HEK293 (cell line): ENCODE results near the gene UNC5B.

Experiments
- CTCF ChIA-PET: fragments of 350-600 bp; formaldehyde crosslinking; extraction: SDS; loops from one replicate; lab custom pipeline; 2021; ENCODE audit warnings: antibody characterized with exemption; lab: Yijun Ruan, JAX
- POLR2A ChIA-PET: fragments of 300-600 bp; formaldehyde crosslinking; extraction: SDS; loops from one replicate; lab custom pipeline; 2020; ENCODE audit warnings: antibody characterized with exemption, inconsistent platforms; lab: Yijun Ruan, JAX
- H3K27ac ChIP-seq: fragments of 200-500 bp; sonication (Bioruptor generic); 2 replicates; pipeline ENCODE4 v1.5.1; 2014; ENCODE audit warnings: low read depth, low read length, control low read depth, inconsistent platforms; ENCODE audit errors: extremely low read depth
- H3K36me3 ChIP-seq, 2 experiments: fragments of 200-500 bp in 1 of 2; sonication (Bioruptor generic) in 1 of 2; 1 replicate in 1 of 2; 2 replicates in 1 of 2; pipeline ENCODE4 v1.5.1; 2014 to 2017; ENCODE audit warnings: inconsistent platforms in 2 of 2, low read length in 2 of 2; ENCODE audit not compliant: control insufficient read depth in 2 of 2, insufficient read depth in 1 of 2
- H3K4me1 ChIP-seq: fragments of 200-500 bp; sonication (Bioruptor generic); 2 replicates; pipeline ENCODE4 v1.5.1; 2014; ENCODE audit warnings: mild to moderate bottlenecking, low read length, inconsistent platforms; ENCODE audit not compliant: control insufficient read depth, insufficient read depth
- H3K4me3 ChIP-seq: 2 replicates; pipeline ENCODE4 v1.5.1; 2011; ENCODE audit warnings: low read depth, mild to moderate bottlenecking, control low read depth, low read length, moderate library complexity
- H3K9me3 ChIP-seq: fragments of 200-500 bp; sonication (Bioruptor generic); 2 replicates; pipeline ENCODE4 v1.5.1; 2014; ENCODE audit warnings: low read depth, low read length, inconsistent platforms; ENCODE audit not compliant: control insufficient read depth, insufficient read depth
- HOXA7 ChIP-seq: sonication (generic); formaldehyde crosslinking; IDR thresholded peaks from 2 replicates; pipeline ENCODE4 v1.8.1; 2022; ENCODE audit warnings: missing genetic modification reagents, borderline replicate concordance
- IKZF3 ChIP-seq: fragments of 450-650 bp; IDR thresholded peaks from 2 replicates; pipeline ENCODE4 v1.5.0; 2018; ENCODE audit warnings: missing biosample characterization, mild to moderate bottlenecking, missing genetic modification characterization, moderate library complexity
- KLF10 ChIP-seq: fragments of 450-650 bp; IDR thresholded peaks from 2 replicates; pipeline ENCODE4 v1.5.1; 2018; ENCODE audit warnings: missing biosample characterization, mild to moderate bottlenecking, missing genetic modification characterization
- OVOL3 ChIP-seq: fragments of 450-650 bp; formaldehyde crosslinking; IDR thresholded peaks from 2 replicates; pipeline ENCODE4 v1.5.1; 2016; ENCODE audit warnings: missing biosample characterization, missing genetic modification characterization
- SP2 ChIP-seq: fragments of 450-650 bp; formaldehyde crosslinking; IDR thresholded peaks from 2 replicates; pipeline ENCODE4 v1.5.1; 2016; ENCODE audit warnings: missing biosample characterization, missing genetic modification characterization
- SP3 ChIP-seq: fragments of 450-650 bp; formaldehyde crosslinking; IDR thresholded peaks from 2 replicates; pipeline ENCODE4 v1.5.1; 2016; ENCODE audit warnings: missing biosample characterization, missing genetic modification characterization
- TCF7L2 ChIP-seq: IDR thresholded peaks from 2 replicates; pipeline ENCODE4 v1.6.1; 2011; ENCODE audit warnings: low read depth, mild to moderate bottlenecking, inconsistent platforms, low read length, moderate library complexity, borderline replicate concordance
- ZBTB17 ChIP-seq: fragments of 450-650 bp; formaldehyde crosslinking; IDR thresholded peaks from 2 replicates; pipeline ENCODE4 v1.5.1; 2016; ENCODE audit warnings: missing biosample characterization, missing genetic modification characterization
- ZBTB48 ChIP-seq: fragments of 450-650 bp; formaldehyde crosslinking; IDR thresholded peaks from 2 replicates; pipeline ENCODE4 v1.5.1; 2016; ENCODE audit warnings: missing biosample characterization, missing genetic modification characterization
- ZBTB8A ChIP-seq: fragments of 450-650 bp; formaldehyde crosslinking; IDR thresholded peaks from 2 replicates; pipeline ENCODE4 v1.5.1; 2016; ENCODE audit warnings: missing biosample characterization, missing genetic modification characterization
- ZEB2 ChIP-seq: fragments of 450-650 bp; formaldehyde crosslinking; IDR thresholded peaks from 2 replicates; pipeline ENCODE4 v1.5.1; 2016; ENCODE audit warnings: missing biosample characterization, missing genetic modification characterization
- ZFP37 ChIP-seq: fragments of 450-650 bp; formaldehyde crosslinking; IDR thresholded peaks from 2 replicates; pipeline ENCODE4 v1.5.1; 2016; ENCODE audit warnings: missing biosample characterization, missing genetic modification characterization
- ZNF112 ChIP-seq: fragments of 450-650 bp; formaldehyde crosslinking; IDR thresholded peaks from 2 replicates; pipeline ENCODE4 v1.5.0; 2017; ENCODE audit warnings: missing biosample characterization, missing genetic modification characterization
- ZNF132 ChIP-seq: fragments of 450-650 bp; formaldehyde crosslinking; IDR thresholded peaks from 2 replicates; pipeline ENCODE4 v1.5.1; 2017; ENCODE audit warnings: missing biosample characterization, missing genetic modification characterization, borderline replicate concordance
- ZNF2 ChIP-seq: fragments of 450-650 bp; formaldehyde crosslinking; IDR thresholded peaks from 2 replicates; pipeline ENCODE4 v1.5.1; 2016; ENCODE audit warnings: missing biosample characterization, missing genetic modification characterization
- ZNF23 ChIP-seq: fragments of 450-650 bp; formaldehyde crosslinking; IDR thresholded peaks from 2 replicates; pipeline ENCODE4 v1.5.1; 2016; ENCODE audit warnings: missing biosample characterization, missing genetic modification characterization, borderline replicate concordance
- ZNF335 ChIP-seq: fragments of 450-650 bp; formaldehyde crosslinking; conservative IDR thresholded peaks from 2 replicates; pipeline ENCODE4 v1.5.1; 2016; ENCODE audit warnings: missing biosample characterization, missing genetic modification characterization
- ZNF341 ChIP-seq: fragments of 450-650 bp; formaldehyde crosslinking; IDR thresholded peaks from 2 replicates; pipeline ENCODE4; 2016; ENCODE audit warnings: low read depth, missing biosample characterization, missing genetic modification characterization
- ZNF558 ChIP-seq: fragments of 450-650 bp; formaldehyde crosslinking; IDR thresholded peaks from 2 replicates; pipeline ENCODE4 v1.5.1; 2016; ENCODE audit warnings: missing biosample characterization, missing genetic modification characterization
- ZNF701 ChIP-seq: fragments of 450-650 bp; formaldehyde crosslinking; IDR thresholded peaks from 2 replicates; pipeline ENCODE4 v1.5.1; 2016; ENCODE audit warnings: missing biosample characterization, missing genetic modification characterization
- TF ChIP-seq, protein P1 (sequence below): fragments of 450-650 bp; formaldehyde crosslinking; optimal IDR thresholded peaks from 2 replicates; pipeline ENCODE3; 2016; ENCODE audit warnings: missing biosample characterization, mild to moderate bottlenecking, missing genetic modification characterization
- TF ChIP-seq, protein P2 (sequence below): fragments of 450-650 bp; formaldehyde crosslinking; IDR thresholded peaks from 2 replicates; pipeline ENCODE4 v1.5.1; 2016; ENCODE audit warnings: missing biosample characterization, missing genetic modification characterization
- TF ChIP-seq, protein P3 (sequence below): fragments of 450-650 bp; formaldehyde crosslinking; IDR thresholded peaks from 2 replicates; pipeline ENCODE4 v1.5.1; 2016; ENCODE audit warnings: missing biosample characterization, missing genetic modification characterization
- TF ChIP-seq, protein P4 (sequence below): fragments of 450-650 bp; formaldehyde crosslinking; IDR thresholded peaks from 2 replicates; pipeline ENCODE4 v1.5.1; 2016; ENCODE audit warnings: missing biosample characterization, missing genetic modification characterization
- TF ChIP-seq, protein P5 (sequence below): fragments of 450-650 bp; formaldehyde crosslinking; IDR thresholded peaks from 2 replicates; pipeline ENCODE4 v1.5.1; 2016; ENCODE audit warnings: missing biosample characterization, missing genetic modification characterization

UNC5B gene

DNA sequence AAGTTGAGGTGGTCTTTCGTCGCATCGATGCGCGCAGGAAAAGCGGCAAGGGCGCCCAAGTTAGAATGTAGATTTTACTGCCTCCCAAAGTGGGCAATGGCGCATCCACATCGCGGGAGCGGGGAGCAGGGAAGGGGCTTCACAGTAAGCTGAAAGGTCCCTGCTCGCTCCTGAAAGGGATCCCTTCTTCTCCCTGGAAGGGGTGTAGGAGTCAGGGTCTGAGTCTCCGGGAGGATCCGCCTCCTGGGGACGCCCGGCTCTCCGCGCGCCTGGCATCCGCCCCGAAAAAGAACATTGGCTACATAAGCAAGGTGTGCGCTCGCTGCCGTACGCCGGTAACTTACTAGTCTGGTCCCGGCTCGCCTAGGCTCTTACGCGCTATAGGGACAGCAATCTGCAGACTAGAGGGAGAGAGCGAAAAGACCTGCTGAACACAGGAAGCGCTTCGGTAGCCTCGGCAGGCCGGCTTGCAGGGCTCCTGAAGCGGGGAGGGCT, 804 bp downstream of the UNC5B start:
- TF ChIP-seq ZNF2 (tag by site-specific recombination) (0 out of 2 replicates have a peak, but pooled peaks have one; percentile 15), TCF7L2 (no peak), ZEB2 (tag by site-specific recombination) (peak; percentile 30), ZNF132 (tag by site-specific recombination) (no peak), ZBTB48 (peak; percentile 63; the same call in 1 of the 2 replicates), OVOL3 (tag by site-specific recombination) (no peak), ZNF341 (tag by site-specific recombination) (peak; percentile 33; the same call in 1 of the 2 replicates), IKZF3 (tag by site-specific recombination) (no peak), ZNF335 (peak; percentile 71), SP2 (tag by site-specific recombination) (peak; percentile 37; the same call in 1 of the 2 replicates), ZBTB17 (tag by site-specific recombination) (peak; percentile 32), SP3 (tag by site-specific recombination) (peak; percentile 31; the same call in 1 of the 2 replicates), ZFP37 (0 out of 2 replicates have a peak, but pooled peaks have one; percentile 4), ZBTB8A (tag by site-specific recombination) (peak; percentile 59)
- TF ChIP-seq, protein P1, sequence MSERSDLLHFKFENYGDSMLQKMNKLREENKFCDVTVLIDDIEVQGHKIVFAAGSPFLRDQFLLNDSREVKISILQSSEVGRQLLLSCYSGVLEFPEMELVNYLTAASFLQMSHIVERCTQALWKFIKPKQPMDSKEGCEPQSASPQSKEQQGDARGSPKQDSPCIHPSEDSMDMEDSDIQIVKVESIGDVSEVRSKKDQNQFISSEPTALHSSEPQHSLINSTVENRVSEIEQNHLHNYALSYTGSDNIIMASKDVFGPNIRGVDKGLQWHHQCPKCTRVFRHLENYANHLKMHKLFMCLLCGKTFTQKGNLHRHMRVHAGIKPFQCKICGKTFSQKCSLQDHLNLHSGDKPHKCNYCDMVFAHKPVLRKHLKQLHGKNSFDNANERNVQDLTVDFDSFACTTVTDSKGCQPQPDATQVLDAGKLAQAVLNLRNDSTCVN (tag by site-specific recombination) = peak; percentile 57
- TF ChIP-seq, protein P2, sequence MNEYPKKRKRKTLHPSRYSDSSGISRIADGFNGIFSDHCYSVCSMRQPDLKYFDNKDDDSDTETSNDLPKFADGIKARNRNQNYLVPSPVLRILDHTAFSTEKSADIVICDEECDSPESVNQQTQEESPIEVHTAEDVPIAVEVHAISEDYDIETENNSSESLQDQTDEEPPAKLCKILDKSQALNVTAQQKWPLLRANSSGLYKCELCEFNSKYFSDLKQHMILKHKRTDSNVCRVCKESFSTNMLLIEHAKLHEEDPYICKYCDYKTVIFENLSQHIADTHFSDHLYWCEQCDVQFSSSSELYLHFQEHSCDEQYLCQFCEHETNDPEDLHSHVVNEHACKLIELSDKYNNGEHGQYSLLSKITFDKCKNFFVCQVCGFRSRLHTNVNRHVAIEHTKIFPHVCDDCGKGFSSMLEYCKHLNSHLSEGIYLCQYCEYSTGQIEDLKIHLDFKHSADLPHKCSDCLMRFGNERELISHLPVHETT (tag by site-specific recombination) = no peak
- TF ChIP-seq, protein P3, sequence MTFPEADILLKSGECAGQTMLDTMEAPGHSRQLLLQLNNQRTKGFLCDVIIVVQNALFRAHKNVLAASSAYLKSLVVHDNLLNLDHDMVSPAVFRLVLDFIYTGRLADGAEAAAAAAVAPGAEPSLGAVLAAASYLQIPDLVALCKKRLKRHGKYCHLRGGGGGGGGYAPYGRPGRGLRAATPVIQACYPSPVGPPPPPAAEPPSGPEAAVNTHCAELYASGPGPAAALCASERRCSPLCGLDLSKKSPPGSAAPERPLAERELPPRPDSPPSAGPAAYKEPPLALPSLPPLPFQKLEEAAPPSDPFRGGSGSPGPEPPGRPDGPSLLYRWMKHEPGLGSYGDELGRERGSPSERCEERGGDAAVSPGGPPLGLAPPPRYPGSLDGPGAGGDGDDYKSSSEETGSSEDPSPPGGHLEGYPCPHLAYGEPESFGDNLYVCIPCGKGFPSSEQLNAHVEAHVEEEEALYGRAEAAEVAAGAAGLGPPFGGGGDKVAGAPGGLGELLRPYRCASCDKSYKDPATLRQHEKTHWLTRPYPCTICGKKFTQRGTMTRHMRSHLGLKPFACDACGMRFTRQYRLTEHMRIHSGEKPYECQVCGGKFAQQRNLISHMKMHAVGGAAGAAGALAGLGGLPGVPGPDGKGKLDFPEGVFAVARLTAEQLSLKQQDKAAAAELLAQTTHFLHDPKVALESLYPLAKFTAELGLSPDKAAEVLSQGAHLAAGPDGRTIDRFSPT = no peak
- ChIA-PET POLR2A (interaction anchor here (1.0 to 1.7 kb wide), 6 partner anchors 14 to 809 kb away, joined by 3 to 8 read pairs (median 4); partner anchors contain the start of gene EIF4EBP2), CTCF (interaction anchor here (0.6 to 2.0 kb wide), 6 partner anchors 11 to 372 kb away, joined by 3 to 8 read pairs (median 3); no protein-coding TSS in a partner anchor)
- H3K27ac ChIP-seq = peak overlapping the region; percentile 93; the same call in 1 of the 2 replicates
- H3K4me1 ChIP-seq = peaks cover 36% of the 10 kb centered on the region
- no peaks in the 10 kb centered on the region for H3K9me3 ChIP-seq
- peak overlapping the region; percentile 69 for H3K4me3 ChIP-seq
- no peaks in the 10 kb centered on the region for H3K36me3 ChIP-seq

DNA sequence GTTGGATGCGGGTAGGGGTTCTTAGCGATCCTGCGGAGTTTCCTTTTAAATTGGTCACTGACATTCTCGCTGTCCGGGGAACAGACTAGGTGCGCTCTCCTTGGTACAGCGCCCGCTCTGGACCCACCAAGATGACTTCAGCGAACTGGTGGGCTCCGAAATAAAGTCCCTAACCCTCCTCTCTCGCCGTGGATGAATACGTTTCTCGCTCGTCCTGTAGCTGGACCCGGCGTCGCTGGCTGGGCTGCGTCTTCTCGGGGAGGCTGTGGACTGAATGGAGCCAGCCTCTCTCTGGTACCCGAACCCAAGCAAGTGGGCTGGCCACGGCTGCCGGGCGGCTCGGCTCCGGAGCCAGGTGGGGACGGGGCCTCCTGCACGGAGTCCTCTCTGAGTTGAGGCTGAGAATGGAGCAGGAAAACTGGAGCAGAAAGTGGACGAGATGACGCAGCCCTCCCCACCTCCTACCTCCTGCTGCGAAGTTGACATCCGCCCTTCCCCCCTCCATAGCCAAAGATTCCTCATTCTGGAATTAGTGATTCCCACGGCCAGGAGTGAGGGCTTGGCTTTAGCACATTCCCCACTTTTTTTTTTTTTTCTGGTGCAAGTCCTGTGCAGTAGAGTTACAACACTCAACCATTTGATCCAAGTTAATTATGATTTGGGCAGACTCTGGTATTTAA, 1.5 kb downstream of the UNC5B start:
- ChIA-PET CTCF (interaction anchor here (0.5 to 2.0 kb wide), 7 partner anchors 22 to 372 kb away, joined by 3 to 8 read pairs (median 3); no protein-coding TSS in a partner anchor), POLR2A (interaction anchor here (1.0 to 1.7 kb wide), 5 partner anchors 13 to 810 kb away, joined by 3 to 8 read pairs (median 3); partner anchors contain the start of gene EIF4EBP2)
- peaks cover 36% of the 10 kb centered on the region for H3K4me1 ChIP-seq
- H3K4me3 ChIP-seq = peak overlapping the region; percentile 69
- peak overlapping the region; percentile 71; the same call in 1 of the 2 replicates for H3K27ac ChIP-seq
- H3K9me3 ChIP-seq = no peaks in the 10 kb centered on the region
- no peaks in the 10 kb centered on the region for H3K36me3 ChIP-seq
- TF ChIP-seq HOXA7 = no peak
- TF ChIP-seq ZBTB17 (tag by site-specific recombination) = peak; percentile 93
- no peak for TF ChIP-seq ZNF701 (tag by site-specific recombination)
- TF ChIP-seq, protein P4, sequence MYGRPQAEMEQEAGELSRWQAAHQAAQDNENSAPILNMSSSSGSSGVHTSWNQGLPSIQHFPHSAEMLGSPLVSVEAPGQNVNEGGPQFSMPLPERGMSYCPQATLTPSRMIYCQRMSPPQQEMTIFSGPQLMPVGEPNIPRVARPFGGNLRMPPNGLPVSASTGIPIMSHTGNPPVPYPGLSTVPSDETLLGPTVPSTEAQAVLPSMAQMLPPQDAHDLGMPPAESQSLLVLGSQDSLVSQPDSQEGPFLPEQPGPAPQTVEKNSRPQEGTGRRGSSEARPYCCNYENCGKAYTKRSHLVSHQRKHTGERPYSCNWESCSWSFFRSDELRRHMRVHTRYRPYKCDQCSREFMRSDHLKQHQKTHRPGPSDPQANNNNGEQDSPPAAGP (tag by site-specific recombination) = peak; percentile 87; the same call in 1 of the 2 replicates
- peak; percentile 75; the same call in 1 of the 2 replicates for TF ChIP-seq KLF10
- no peak for TF ChIP-seq ZNF558 (tag by site-specific recombination)
- TF ChIP-seq, protein P5, sequence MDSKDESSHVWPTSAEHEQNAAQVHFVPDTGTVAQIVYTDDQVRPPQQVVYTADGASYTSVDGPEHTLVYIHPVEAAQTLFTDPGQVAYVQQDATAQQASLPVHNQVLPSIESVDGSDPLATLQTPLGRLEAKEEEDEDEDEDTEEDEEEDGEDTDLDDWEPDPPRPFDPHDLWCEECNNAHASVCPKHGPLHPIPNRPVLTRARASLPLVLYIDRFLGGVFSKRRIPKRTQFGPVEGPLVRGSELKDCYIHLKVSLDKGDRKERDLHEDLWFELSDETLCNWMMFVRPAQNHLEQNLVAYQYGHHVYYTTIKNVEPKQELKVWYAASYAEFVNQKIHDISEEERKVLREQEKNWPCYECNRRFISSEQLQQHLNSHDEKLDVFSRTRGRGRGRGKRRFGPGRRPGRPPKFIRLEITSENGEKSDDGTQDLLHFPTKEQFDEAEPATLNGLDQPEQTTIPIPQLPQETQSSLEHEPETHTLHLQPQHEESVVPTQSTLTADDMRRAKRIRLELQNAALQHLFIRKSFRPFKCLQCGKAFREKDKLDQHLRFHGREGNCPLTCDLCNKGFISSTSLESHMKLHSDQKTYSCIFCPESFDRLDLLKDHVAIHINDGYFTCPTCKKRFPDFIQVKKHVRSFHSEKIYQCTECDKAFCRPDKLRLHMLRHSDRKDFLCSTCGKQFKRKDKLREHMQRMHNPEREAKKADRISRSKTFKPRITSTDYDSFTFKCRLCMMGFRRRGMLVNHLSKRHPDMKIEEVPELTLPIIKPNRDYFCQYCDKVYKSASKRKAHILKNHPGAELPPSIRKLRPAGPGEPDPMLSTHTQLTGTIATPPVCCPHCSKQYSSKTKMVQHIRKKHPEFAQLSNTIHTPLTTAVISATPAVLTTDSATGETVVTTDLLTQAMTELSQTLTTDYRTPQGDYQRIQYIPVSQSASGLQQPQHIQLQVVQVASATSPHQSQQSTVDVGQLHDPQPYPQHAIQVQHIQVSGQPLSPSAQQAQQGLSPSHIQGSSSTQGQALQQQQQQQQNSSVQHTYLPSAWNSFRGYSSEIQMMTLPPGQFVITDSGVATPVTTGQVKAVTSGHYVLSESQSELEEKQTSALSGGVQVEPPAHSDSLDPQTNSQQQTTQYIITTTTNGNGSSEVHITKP (tag by site-specific recombination) = peak; percentile 59
- TF ChIP-seq ZNF112 (tag by site-specific recombination) = no peak
- TF ChIP-seq ZNF23 (tag by site-specific recombination) = no peak
